Measurements from ENCODE around the gene FOXA1. TPM values are rescaled to one million over a fixed set of nuclear protein-coding genes. Genes with fewer than 3 reads are reported as not detected.

Gene FOXA1
- total and polyA plus RNA-seq, 4 donors, result 8.0 to 37.5 (median 16.1) TPM

DNA sequence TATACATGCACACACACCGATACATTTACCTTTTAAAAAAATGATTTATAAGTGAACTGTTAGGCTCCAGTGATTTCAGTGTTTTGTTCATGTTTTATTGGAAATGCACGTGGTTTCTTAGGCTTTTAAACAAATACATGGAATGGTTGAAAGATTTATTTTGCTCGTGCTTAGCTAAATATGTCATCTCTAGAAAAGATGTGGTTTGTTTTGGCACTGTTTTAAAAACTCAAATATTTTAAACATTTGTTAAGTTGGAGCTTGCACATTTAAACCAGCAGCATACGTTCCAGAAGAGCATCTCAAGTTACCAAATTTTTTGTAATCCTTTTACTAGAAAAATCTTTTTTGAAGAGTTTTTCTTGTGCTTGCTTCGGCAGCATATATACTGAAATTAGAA is 44.5 kb downstream of the FOXA1 start:
- H3K27ac ChIP-seq (ENCODE audit: low read depth in 1 of 2, low read length in 2 of 2), result no peak overlapping the region
- no peak for DNase-seq (ENCODE audit: low spot score)

More for the DNA sequence above, 44.5 kb downstream of the FOXA1 start:
- no peak for TF ChIP-seq TAF1 (conservative IDR thresholded peaks at IDR 0.05)
- no peak for TF ChIP-seq RXRA (IDR thresholded peaks at IDR 0.05)
- no peak for TF ChIP-seq HNF4A (conservative IDR thresholded peaks at IDR 0.05)
- TF ChIP-seq YY1 (IDR thresholded peaks at IDR 0.05), result no peak
- no peak for TF ChIP-seq JUND (IDR thresholded peaks at IDR 0.05)
- TF ChIP-seq, protein P1, sequence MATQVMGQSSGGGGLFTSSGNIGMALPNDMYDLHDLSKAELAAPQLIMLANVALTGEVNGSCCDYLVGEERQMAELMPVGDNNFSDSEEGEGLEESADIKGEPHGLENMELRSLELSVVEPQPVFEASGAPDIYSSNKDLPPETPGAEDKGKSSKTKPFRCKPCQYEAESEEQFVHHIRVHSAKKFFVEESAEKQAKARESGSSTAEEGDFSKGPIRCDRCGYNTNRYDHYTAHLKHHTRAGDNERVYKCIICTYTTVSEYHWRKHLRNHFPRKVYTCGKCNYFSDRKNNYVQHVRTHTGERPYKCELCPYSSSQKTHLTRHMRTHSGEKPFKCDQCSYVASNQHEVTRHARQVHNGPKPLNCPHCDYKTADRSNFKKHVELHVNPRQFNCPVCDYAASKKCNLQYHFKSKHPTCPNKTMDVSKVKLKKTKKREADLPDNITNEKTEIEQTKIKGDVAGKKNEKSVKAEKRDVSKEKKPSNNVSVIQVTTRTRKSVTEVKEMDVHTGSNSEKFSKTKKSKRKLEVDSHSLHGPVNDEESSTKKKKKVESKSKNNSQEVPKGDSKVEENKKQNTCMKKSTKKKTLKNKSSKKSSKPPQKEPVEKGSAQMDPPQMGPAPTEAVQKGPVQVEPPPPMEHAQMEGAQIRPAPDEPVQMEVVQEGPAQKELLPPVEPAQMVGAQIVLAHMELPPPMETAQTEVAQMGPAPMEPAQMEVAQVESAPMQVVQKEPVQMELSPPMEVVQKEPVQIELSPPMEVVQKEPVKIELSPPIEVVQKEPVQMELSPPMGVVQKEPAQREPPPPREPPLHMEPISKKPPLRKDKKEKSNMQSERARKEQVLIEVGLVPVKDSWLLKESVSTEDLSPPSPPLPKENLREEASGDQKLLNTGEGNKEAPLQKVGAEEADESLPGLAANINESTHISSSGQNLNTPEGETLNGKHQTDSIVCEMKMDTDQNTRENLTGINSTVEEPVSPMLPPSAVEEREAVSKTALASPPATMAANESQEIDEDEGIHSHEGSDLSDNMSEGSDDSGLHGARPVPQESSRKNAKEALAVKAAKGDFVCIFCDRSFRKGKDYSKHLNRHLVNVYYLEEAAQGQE (IDR thresholded peaks at IDR 0.05), result no peak
- no peak for TF ChIP-seq GABPA (IDR thresholded peaks at IDR 0.05 in 1 of 2, conservative IDR thresholded peaks at IDR 0.05 in 1 of 2)
- no peak for TF ChIP-seq FOXA2 (IDR thresholded peaks at IDR 0.05)
- no peak for TF ChIP-seq FOXA1 (IDR thresholded peaks at IDR 0.05)
- no peak for TF ChIP-seq EGR1 (IDR thresholded peaks at IDR 0.05; ENCODE audit: low read depth in 2 of 2)
- TF ChIP-seq, protein P2, sequence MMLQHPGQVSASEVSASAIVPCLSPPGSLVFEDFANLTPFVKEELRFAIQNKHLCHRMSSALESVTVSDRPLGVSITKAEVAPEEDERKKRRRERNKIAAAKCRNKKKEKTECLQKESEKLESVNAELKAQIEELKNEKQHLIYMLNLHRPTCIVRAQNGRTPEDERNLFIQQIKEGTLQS (IDR thresholded peaks at IDR 0.05), result no peak
- TF ChIP-seq, protein P3, sequence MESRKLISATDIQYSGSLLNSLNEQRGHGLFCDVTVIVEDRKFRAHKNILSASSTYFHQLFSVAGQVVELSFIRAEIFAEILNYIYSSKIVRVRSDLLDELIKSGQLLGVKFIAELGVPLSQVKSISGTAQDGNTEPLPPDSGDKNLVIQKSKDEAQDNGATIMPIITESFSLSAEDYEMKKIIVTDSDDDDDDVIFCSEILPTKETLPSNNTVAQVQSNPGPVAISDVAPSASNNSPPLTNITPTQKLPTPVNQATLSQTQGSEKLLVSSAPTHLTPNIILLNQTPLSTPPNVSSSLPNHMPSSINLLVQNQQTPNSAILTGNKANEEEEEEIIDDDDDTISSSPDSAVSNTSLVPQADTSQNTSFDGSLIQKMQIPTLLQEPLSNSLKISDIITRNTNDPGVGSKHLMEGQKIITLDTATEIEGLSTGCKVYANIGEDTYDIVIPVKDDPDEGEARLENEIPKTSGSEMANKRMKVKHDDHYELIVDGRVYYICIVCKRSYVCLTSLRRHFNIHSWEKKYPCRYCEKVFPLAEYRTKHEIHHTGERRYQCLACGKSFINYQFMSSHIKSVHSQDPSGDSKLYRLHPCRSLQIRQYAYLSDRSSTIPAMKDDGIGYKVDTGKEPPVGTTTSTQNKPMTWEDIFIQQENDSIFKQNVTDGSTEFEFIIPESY (IDR thresholded peaks at IDR 0.05), result no peak
- TF ChIP-seq RAD21 (IDR thresholded peaks at IDR 0.05), result no peak
- no peak for TF ChIP-seq NR2F2 (IDR thresholded peaks at IDR 0.05)
- TF ChIP-seq HNF4G (IDR thresholded peaks at IDR 0.05), result no peak
- TF ChIP-seq SP1 (IDR thresholded peaks at IDR 0.05), result no peak
- TF ChIP-seq, protein P4, sequence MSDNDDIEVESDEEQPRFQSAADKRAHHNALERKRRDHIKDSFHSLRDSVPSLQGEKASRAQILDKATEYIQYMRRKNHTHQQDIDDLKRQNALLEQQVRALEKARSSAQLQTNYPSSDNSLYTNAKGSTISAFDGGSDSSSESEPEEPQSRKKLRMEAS (IDR thresholded peaks at IDR 0.05), result no peak
- TF ChIP-seq, protein P5, sequence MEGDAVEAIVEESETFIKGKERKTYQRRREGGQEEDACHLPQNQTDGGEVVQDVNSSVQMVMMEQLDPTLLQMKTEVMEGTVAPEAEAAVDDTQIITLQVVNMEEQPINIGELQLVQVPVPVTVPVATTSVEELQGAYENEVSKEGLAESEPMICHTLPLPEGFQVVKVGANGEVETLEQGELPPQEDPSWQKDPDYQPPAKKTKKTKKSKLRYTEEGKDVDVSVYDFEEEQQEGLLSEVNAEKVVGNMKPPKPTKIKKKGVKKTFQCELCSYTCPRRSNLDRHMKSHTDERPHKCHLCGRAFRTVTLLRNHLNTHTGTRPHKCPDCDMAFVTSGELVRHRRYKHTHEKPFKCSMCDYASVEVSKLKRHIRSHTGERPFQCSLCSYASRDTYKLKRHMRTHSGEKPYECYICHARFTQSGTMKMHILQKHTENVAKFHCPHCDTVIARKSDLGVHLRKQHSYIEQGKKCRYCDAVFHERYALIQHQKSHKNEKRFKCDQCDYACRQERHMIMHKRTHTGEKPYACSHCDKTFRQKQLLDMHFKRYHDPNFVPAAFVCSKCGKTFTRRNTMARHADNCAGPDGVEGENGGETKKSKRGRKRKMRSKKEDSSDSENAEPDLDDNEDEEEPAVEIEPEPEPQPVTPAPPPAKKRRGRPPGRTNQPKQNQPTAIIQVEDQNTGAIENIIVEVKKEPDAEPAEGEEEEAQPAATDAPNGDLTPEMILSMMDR (IDR thresholded peaks at IDR 0.05; ENCODE audit: low read depth, low read length, missing input control), result no peak
- H3K27me3 ChIP-seq (ENCODE audit: control insufficient read depth in 4 of 4, insufficient read depth in 4 of 4, low read length in 3 of 4), result no peaks in the 10 kb centered on the region
- peaks cover 0 to 5% (median 0%) of the 10 kb centered on the region in 4 donors for H3K9me3 ChIP-seq (ENCODE audit: control insufficient read depth in 4 of 4, low read length in 3 of 4)
- no peaks in the 10 kb centered on the region for H3K36me3 ChIP-seq (ENCODE audit: control insufficient read depth in 4 of 4, insufficient read depth in 3 of 4, low read depth in 1 of 4, low read length in 3 of 4)
- 59% methylated on average over 5 of the region's 5 CpGs for WGBS
- H3K4me3 ChIP-seq (ENCODE audit: low read depth in 1 of 3, low read length in 3 of 3), result no peak overlapping the region
- H3K9ac ChIP-seq (ENCODE audit: low read depth in 1 of 2, low read length in 2 of 2), result no peak overlapping the region
- peaks cover 0 to 22% (median 5%) of the 10 kb centered on the region in 4 donors for H3K4me1 ChIP-seq (ENCODE audit: control insufficient read depth in 4 of 4, insufficient read depth in 4 of 4, low read length in 3 of 4)

Data from liver (tissue), 9 donors.